ENCODE results near the gene PSMB1. TPM values are rescaled to one million over a fixed set of nuclear protein-coding genes. Genes with fewer than 3 reads are reported as not detected.
A peak's percentile ranks its signal among the peaks of the same experiment; 100 is the strongest.

The PSMB1 gene
- total and polyA plus RNA-seq, 9 of the 15 experiments (the other 6 are each of a cell fraction or from before 2014, with no cell fraction given): 447 to 2,953 (median 884) TPM

GRCh38 chr6:170532867-170533488 lies 20.1 kb downstream of the PSMB1 start (continued):
- TF ChIP-seq, protein P1, sequence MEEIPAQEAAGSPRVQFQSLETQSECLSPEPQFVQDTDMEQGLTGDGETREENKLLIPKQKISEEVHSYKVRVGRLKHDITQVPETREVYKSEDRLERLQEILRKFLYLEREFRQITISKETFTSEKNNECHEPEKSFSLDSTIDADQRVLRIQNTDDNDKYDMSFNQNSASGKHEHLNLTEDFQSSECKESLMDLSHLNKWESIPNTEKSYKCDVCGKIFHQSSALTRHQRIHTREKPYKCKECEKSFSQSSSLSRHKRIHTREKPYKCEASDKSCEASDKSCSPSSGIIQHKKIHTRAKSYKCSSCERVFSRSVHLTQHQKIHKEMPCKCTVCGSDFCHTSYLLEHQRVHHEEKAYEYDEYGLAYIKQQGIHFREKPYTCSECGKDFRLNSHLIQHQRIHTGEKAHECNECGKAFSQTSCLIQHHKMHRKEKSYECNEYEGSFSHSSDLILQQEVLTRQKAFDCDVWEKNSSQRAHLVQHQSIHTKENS (CRISPR knock-in tag; IDR thresholded peaks at IDR 0.05): no peak
- TF ChIP-seq MYNN (IDR thresholded peaks at IDR 0.05) (0 out of 2 replicates have a peak, but pooled peaks have one; percentile 18), MYNN (CRISPR knock-in tag; IDR thresholded peaks at IDR 0.05) (no peak)

DNA sequence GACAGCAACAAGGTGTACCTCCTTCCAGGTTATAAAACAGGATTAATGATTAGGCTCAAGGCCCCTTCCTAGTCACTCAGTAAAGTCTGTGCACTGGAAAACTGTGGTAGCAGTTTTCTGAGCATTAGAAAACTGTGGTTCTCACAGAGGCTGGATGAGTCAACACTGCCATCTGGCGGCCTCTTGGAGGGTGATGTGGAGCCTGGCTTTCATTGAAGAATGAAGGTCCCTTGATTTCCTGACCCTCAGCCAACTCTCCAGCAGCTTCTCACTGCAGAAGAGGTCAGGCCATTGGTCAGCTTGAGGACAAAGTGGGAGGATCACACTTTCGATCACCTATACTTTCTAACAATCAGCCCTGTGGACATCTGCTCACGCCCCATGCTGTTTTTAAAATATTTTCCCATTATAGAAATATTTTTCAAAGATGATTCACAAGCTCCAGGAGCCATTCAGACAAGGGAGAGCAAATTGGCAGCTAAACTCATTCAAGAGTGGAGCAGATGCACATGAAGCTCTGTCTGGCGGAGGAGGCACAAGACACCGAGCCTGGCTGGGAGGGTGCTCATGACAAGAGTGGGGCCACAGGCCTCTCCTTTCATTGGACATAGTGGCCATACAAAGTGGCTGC lies 23.2 kb downstream of the PSMB1 start:
- peaks cover 0 to 2% of the 10 kb centered on the region in 2 experiments; a peak in 1 of 5 replicates for H3K27me3 ChIP-seq (ENCODE audit: control insufficient read depth in 2 of 2, insufficient read depth in 2 of 2, low read length in 2 of 2)
- no peaks in the 10 kb centered on the region for H3K9me1 ChIP-seq (ENCODE audit: control insufficient read depth, insufficient read depth, low read length)
- 0 out of 2 replicates have a peak, but pooled peaks cover 7% of the 10 kb centered on the region for H4K20me1 ChIP-seq (replicated peaks; ENCODE audit: control insufficient read depth, insufficient read depth, low read length)
- no peak overlapping the region for H2AFZ ChIP-seq (ENCODE audit: low read depth, low read length)
- no peaks in the 10 kb centered on the region for H3K9me3 ChIP-seq (replicated peaks; ENCODE audit: control insufficient read depth, insufficient read depth, low read depth, low read length)
- ChIA-PET CTCF (ENCODE audit: low intra/inter-chr PET ratio) (interaction anchor here (0.6 to 4.6 kb wide), 7 partner anchors 666 to 1635 kb away, joined by 3 to 20 read pairs (median 5); no protein-coding TSS in a partner anchor), POLR2A (interaction anchor here (0.5 to 1.5 kb wide), 5 partner anchors 17 to 698 kb away, joined by 3 read pairs; no protein-coding TSS in a partner anchor)
- ATAC-seq (peak; percentile 92), FAIRE-seq (peak; percentile 95), DNase-seq (ENCODE audit: extremely low read depth in 1 of 4, low spot score in 3 of 4) (peak; percentile 77 to 87 (median 84))
- in situ Hi-C loops (cut with MboI) (no loop called here), intact Hi-C loops (cut with micrococcal nuclease) (loop anchor here (1.0 to 10.0 kb wide), 5 partner anchors 55 to 1635 kb away; no protein-coding TSS in a partner anchor)
- no peaks in the 10 kb centered on the region for H3K79me2 ChIP-seq (ENCODE audit: control insufficient read depth, insufficient read depth, low read length)
- H3K4me1 ChIP-seq (replicated peaks in 1 of 2; ENCODE audit: control insufficient read depth in 2 of 2, insufficient read depth in 2 of 2, low read length in 2 of 2): no peaks in the 10 kb centered on the region
- H3K4me3 ChIP-seq: no peak overlapping the region
- no peak overlapping the region for H3K9ac ChIP-seq (ENCODE audit: insufficient read depth in 1 of 2, low read depth in 2 of 2, low read length in 2 of 2)
- no peak overlapping the region for H3K4me2 ChIP-seq (ENCODE audit: insufficient read depth, low read length)
- H3K36me3 ChIP-seq (ENCODE audit: control insufficient read depth, insufficient read depth, low read length): peaks cover 23% of the 10 kb centered on the region
- H3K27ac ChIP-seq (ENCODE audit: extremely low read depth, low read depth, low read length): no peak overlapping the region
- BruUV-seq (replicated peaks): no TSS peak
- WGBS (ENCODE audit: insufficient coverage, low coverage, missing lambda C conversion rate): 13% methylated on average over 5 of the region's 5 CpGs
- TF ChIP-seq KDM1A (IDR thresholded peaks at IDR 0.05) (no peak), NFXL1 (CRISPR knock-in tag; IDR thresholded peaks at IDR 0.05) (no peak), SMAD1 (IDR thresholded peaks at IDR 0.05; ENCODE audit: low read depth, low read length, partially characterized antibody) (no peak), ARID2 (IDR thresholded peaks at IDR 0.05) (peak; percentile 57; the same call in 1 of the 2 replicates), PRMT5 (CRISPR knock-in tag; IDR thresholded peaks at IDR 0.05) (no peak), ZNF212 (CRISPR knock-in tag; IDR thresholded peaks at IDR 0.05) (no peak), ZSCAN32 (CRISPR knock-in tag; IDR thresholded peaks at IDR 0.05) (no peak), SMC3 (conservative IDR thresholded peaks at IDR 0.05; ENCODE audit: insufficient read depth, low read depth, low read length) (peak; percentile 95), ZNF41 (CRISPR knock-in tag; conservative IDR thresholded peaks at IDR 0.05) (no peak), ZC3H4 (CRISPR knock-in tag; IDR thresholded peaks at IDR 0.05; ENCODE audit: borderline replicate concordance) (no peak), ILF3 (IDR thresholded peaks at IDR 0.05; ENCODE audit: borderline replicate concordance) (no peak), UBTF (IDR thresholded peaks at IDR 0.05; ENCODE audit: borderline replicate concordance in 1 of 2, low read depth in 2 of 2, low read length in 2 of 2) (0 out of 4 replicates have a peak, but pooled peaks of 1 of the 2 experiments have one; percentile 32), TBL1XR1 (IDR thresholded peaks at IDR 0.05; ENCODE audit: low read length in 2 of 2) (peak in 1 of 2 experiments; percentile 24; a peak in 1 of 4 replicates), NFIC (IDR thresholded peaks at IDR 0.05) (peak; percentile 18; the same call in 1 of the 2 replicates), PHB2 (IDR thresholded peaks at IDR 0.05; ENCODE audit: low read depth) (no peak)

Measured in K562 (cell line).